SK-N-SH (cell line): ENCODE data around the gene ARHGAP42. TPM values are rescaled to one million over a fixed set of nuclear protein-coding genes. Genes with fewer than 3 reads are reported as not detected.

ENCODE experiments used
- CTCF ChIA-PET: fragments of 300-600, 350-600 bp; formaldehyde crosslinking; extraction: SDS; loops from one replicate; lab custom pipeline; 2021; lab: Yijun Ruan, JAX
- POLR2A ChIA-PET: fragments of 350-600 bp; sonication (Branson Sonifier 250); formaldehyde crosslinking; extraction: SDS; loops from one replicate; lab custom pipeline; 2020; ENCODE audit warnings: antibody characterized with exemption, inconsistent platforms; lab: Yijun Ruan, JAX
- DNase-seq: peaks from one replicate; pipeline ENCODE4 v3.0.0; 2012
- H2AFZ ChIP-seq: fragments of 200-600 bp; sonication (generic); 2 replicates; pipeline ENCODE4 v1.8.1; 2016; ENCODE audit warnings: antibody characterized with exemption, mild to moderate bottlenecking, low read depth
- H3F3A ChIP-seq: fragments of 200-600 bp; sonication (generic); replicated peaks from 2 replicates; pipeline ENCODE3; 2016; ENCODE audit warnings: antibody characterized with exemption, mild to moderate bottlenecking; ENCODE audit not compliant: insufficient read depth
- H3K27ac ChIP-seq, 2 experiments: fragments of 200-500 bp in 1 of 2; fragments of 200-600 bp in 1 of 2; sonication (Bioruptor generic) in 1 of 2; sonication (generic), shearing (Covaris generic) in 1 of 2; 2 replicates each; pipeline versions ENCODE4 v1.5.1 to v1.6.1; 2014 to 2016; ENCODE audit warnings: low read depth in 2 of 2, inconsistent platforms in 1 of 2, low read length in 1 of 2, mild to moderate bottlenecking in 1 of 2, mixed read lengths in 1 of 2
- H3K27me3 ChIP-seq: fragments of 200-600 bp; sonication (generic), shearing (Covaris generic); 2 replicates; pipeline ENCODE4 v1.6.1; 2016; ENCODE audit warnings: mixed run types; ENCODE audit not compliant: insufficient read depth
- H3K36me3 ChIP-seq, 2 experiments: fragments of 200-500 bp in 1 of 2; fragments of 200-600 bp in 1 of 2; sonication (Bioruptor generic) in 1 of 2; sonication (generic) in 1 of 2; replicated peaks in 1 of 2; 2 replicates each; pipeline versions ENCODE3 to v1.5.1; 2014 to 2016; ENCODE audit warnings: low read length in 1 of 2, mild to moderate bottlenecking in 1 of 2; ENCODE audit not compliant: insufficient read depth in 2 of 2, control insufficient read depth in 1 of 2
- H3K4me1 ChIP-seq, 2 experiments: fragments of 200-500 bp in 1 of 2; fragments of 200-600 bp in 1 of 2; sonication (Bioruptor generic) in 1 of 2; sonication (generic), shearing (Covaris generic) in 1 of 2; 2 replicates each; pipeline versions ENCODE4 v1.5.1 to v1.6.1; 2014 to 2016; ENCODE audit warnings: low read depth in 1 of 2, low read length in 1 of 2, mixed run types in 1 of 2; ENCODE audit not compliant: insufficient read depth in 2 of 2, control insufficient read depth in 1 of 2
- H3K4me2 ChIP-seq: fragments of 200-600 bp; sonication (generic), shearing (Covaris generic); 2 replicates; pipeline ENCODE4 v1.6.1; 2017; ENCODE audit warnings: mixed run types
- H3K4me3 ChIP-seq, 2 experiments: fragments of 200-500 bp in 1 of 2; fragments of 200-600 bp in 1 of 2; sonication (Bioruptor generic) in 1 of 2; sonication (generic), shearing (Covaris generic) in 1 of 2; 2 replicates each; pipeline versions ENCODE4 v1.5.1 to v1.8.1; 2014 to 2016; ENCODE audit warnings: low read depth in 2 of 2, inconsistent platforms in 1 of 2, low read length in 1 of 2, mild to moderate bottlenecking in 1 of 2, mixed read lengths in 1 of 2, moderate library complexity in 1 of 2
- H3K79me2 ChIP-seq: fragments of 200-600 bp; sonication (generic); 2 replicates; pipeline ENCODE4 v1.8.1; 2017; ENCODE audit warnings: mild to moderate bottlenecking; ENCODE audit not compliant: insufficient read depth
- H3K9ac ChIP-seq: fragments of 200-600 bp; sonication (generic); 2 replicates; pipeline ENCODE4 v1.6.1; 2017; ENCODE audit warnings: mixed run types
- H3K9me2 ChIP-seq: fragments of 200-600 bp; sonication (generic); 2 replicates; pipeline ENCODE4 v1.6.1; 2017; ENCODE audit warnings: mixed run types
- H3K9me3 ChIP-seq: fragments of 200-600 bp; sonication (generic); 2 replicates; pipeline ENCODE4 v1.6.1; 2017; ENCODE audit warnings: mixed run types, mild to moderate bottlenecking, moderate library complexity
- H4K20me1 ChIP-seq: fragments of 200-600 bp; sonication (generic); 2 replicates; pipeline ENCODE4 v1.6.1; 2017; ENCODE audit warnings: mild to moderate bottlenecking, mixed run types; ENCODE audit not compliant: insufficient read depth
- CHD2 ChIP-seq: fragments of 150-350 bp; IDR thresholded peaks from 2 replicates; pipeline ENCODE4 v1.6.1; 2018; ENCODE audit warnings: low read length; ENCODE audit not compliant: partially characterized antibody
- ELF1 ChIP-seq: IDR thresholded peaks from 2 replicates; pipeline ENCODE4 v1.4.0; 2012
- EP300 ChIP-seq, 2 experiments: IDR thresholded peaks; 2 replicates each; pipeline versions ENCODE4 v1.4.0 to v1.6.1; 2012; ENCODE audit warnings: borderline replicate concordance in 1 of 2, low read depth in 1 of 2, low read length in 1 of 2
- FOXJ3 ChIP-seq: sonication (generic); formaldehyde crosslinking; IDR thresholded peaks from 2 replicates; pipeline ENCODE4 v1.5.1; 2020; ENCODE audit warnings: mild to moderate bottlenecking, missing genetic modification reagents
- FOXM1 ChIP-seq: IDR thresholded peaks from 2 replicates; pipeline ENCODE4 v1.4.0; 2012; ENCODE audit warnings: low read depth, mild to moderate bottlenecking
- GATA2 ChIP-seq: sonication (generic); formaldehyde crosslinking; IDR thresholded peaks from 2 replicates; pipeline ENCODE4 v1.5.0; 2020; ENCODE audit warnings: mild to moderate bottlenecking, missing genetic modification reagents
- MAX ChIP-seq: IDR thresholded peaks from 2 replicates; pipeline ENCODE4 v1.4.0; 2012; ENCODE audit warnings: low read depth
- MEF2A ChIP-seq: IDR thresholded peaks from 2 replicates; pipeline ENCODE4 v1.4.0; 2012; ENCODE audit warnings: low read depth, borderline replicate concordance
- RAD21 ChIP-seq: IDR thresholded peaks from 2 replicates; pipeline ENCODE4 v1.6.1; 2012; ENCODE audit warnings: mild to moderate bottlenecking, low read length
- RCOR1 ChIP-seq: fragments of 150-350 bp; IDR thresholded peaks from 2 replicates; pipeline ENCODE4 v1.6.1; 2017; ENCODE audit warnings: antibody characterized with exemption, low read length
- TCF12 ChIP-seq: IDR thresholded peaks from 2 replicates; pipeline ENCODE4 v1.4.0; 2012
- TEAD4 ChIP-seq: IDR thresholded peaks from 2 replicates; pipeline ENCODE4 v1.4.0; 2012; ENCODE audit warnings: mild to moderate bottlenecking, borderline replicate concordance; ENCODE audit not compliant: insufficient read depth
- YY1 ChIP-seq: IDR thresholded peaks from 2 replicates; pipeline ENCODE4 v1.4.0; 2012; ENCODE audit warnings: low read depth, mild to moderate bottlenecking
- ZBTB33 ChIP-seq: IDR thresholded peaks from 2 replicates; pipeline ENCODE4 v1.4.0; 2012; ENCODE audit warnings: low read depth, borderline replicate concordance
- whole genome bisulfite sequencing: methylation state at CpG from one replicate; pipeline ENCODE4 v1.1.6; 2017; ENCODE audit warnings: low lambda C conversion rate; 5-methylcytosine and 5-hydroxymethylcytosine counted together
- polyA plus RNA-seq, 3 experiments: library from polyadenylated mRNA; depleted of rRNA; stranded (reverse); fragments of >200 nt; gene quantifications; 2 replicates each; pipeline ENCODE4 v1.2.3, GENCODE V29; 2012
- TF ChIP-seq, protein P1 (sequence below): fragments of 150-350 bp; IDR thresholded peaks from 2 replicates; pipeline ENCODE4 v1.6.1; 2016; ENCODE audit warnings: mild to moderate bottlenecking, low read depth, low read length
- TF ChIP-seq, protein P2 (sequence below): IDR thresholded peaks from 2 replicates; pipeline ENCODE4; 2012

The ARHGAP42 gene
- polyA plus RNA-seq, 1 of the 3 experiments (the other 2 are of a cell fraction), result 0.02 TPM

DNA sequence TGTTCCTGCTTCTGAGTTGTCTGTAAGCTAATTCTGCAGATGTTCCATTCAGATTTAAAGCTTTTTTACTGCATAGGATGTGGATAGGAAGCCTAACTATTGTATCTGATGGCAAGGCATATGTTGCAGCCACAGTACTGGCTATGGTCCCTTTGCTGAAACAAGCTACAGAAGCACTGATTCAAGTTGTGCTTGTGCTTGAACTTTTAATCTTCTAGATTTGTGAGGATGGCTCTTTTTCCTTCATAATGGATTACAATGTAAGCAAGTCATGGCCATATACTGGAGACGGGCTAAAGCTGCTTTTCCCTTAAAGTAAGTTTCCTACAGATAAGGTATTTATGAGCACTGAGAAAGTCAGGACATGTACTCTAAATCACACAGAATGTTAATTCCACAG lies 303.8 kb downstream of the ARHGAP42 start:
- Histone ChIP-seq H3K4me2 (no peak overlapping the region), H3K9ac (no peak overlapping the region), H3K4me1 (no peaks in the 10 kb centered on the region), H3K27ac (no peak overlapping the region), H3K9me3 (no peaks in the 10 kb centered on the region), H4K20me1 (no peaks in the 10 kb centered on the region), H3K4me3 (no peak overlapping the region), H3F3A (no peaks in the 10 kb centered on the region)
- CTCF ChIA-PET, result no interaction called here
- DNase-seq, result no peak
- TF ChIP-seq, protein P1, sequence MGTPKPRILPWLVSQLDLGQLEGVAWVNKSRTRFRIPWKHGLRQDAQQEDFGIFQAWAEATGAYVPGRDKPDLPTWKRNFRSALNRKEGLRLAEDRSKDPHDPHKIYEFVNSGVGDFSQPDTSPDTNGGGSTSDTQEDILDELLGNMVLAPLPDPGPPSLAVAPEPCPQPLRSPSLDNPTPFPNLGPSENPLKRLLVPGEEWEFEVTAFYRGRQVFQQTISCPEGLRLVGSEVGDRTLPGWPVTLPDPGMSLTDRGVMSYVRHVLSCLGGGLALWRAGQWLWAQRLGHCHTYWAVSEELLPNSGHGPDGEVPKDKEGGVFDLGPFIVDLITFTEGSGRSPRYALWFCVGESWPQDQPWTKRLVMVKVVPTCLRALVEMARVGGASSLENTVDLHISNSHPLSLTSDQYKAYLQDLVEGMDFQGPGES, result no peak
- TF ChIP-seq FOXJ3 (CRISPR knock-in tag), result no peak
- TF ChIP-seq, protein P2, sequence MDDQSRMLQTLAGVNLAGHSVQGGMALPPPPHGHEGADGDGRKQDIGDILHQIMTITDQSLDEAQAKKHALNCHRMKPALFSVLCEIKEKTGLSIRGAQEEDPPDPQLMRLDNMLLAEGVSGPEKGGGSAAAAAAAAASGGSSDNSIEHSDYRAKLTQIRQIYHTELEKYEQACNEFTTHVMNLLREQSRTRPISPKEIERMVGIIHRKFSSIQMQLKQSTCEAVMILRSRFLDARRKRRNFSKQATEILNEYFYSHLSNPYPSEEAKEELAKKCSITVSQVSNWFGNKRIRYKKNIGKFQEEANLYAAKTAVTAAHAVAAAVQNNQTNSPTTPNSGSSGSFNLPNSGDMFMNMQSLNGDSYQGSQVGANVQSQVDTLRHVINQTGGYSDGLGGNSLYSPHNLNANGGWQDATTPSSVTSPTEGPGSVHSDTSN, result no peak
- TF ChIP-seq MEF2A, result no peak
- TF ChIP-seq GATA2 (CRISPR knock-in tag), result no peak
- TF ChIP-seq EP300 (IDR thresholded peaks at IDR 0.05; ENCODE audit: borderline replicate concordance in 1 of 2, low read depth in 1 of 2, low read length in 1 of 2), result no peak
- no peak for TF ChIP-seq ZBTB33
- no peak for TF ChIP-seq CHD2
- TF ChIP-seq RCOR1, result no peak
- TF ChIP-seq TEAD4, result no peak
- no peak for TF ChIP-seq YY1
- TF ChIP-seq FOXM1, result no peak
- no peak for TF ChIP-seq TCF12
- no peak for TF ChIP-seq ELF1
- TF ChIP-seq MAX, result no peak
- TF ChIP-seq RAD21, result no peak
- TF ChIP-seq, all 33 proteins: peak for 0
- H3K27me3 ChIP-seq, result no peaks in the 10 kb centered on the region
- no peaks in the 10 kb centered on the region for H3K36me3 ChIP-seq
- WGBS, result 7% methylated on average over 1 of the region's 1 CpG
- no peaks in the 10 kb centered on the region for H3K79me2 ChIP-seq
- H2AFZ ChIP-seq, result no peak overlapping the region
- POLR2A ChIA-PET, result no interaction called here
- H3K9me2 ChIP-seq, result no peaks in the 10 kb centered on the region
